GM21381 (cell line): ENCODE measurements around the gene EBF3.

Source experiments
- ATAC-seq: cut with Tn5 transposase; IDR thresholded peaks from one replicate; pipeline ENCODE4 v1.9.1; 2021; ENCODE audit warnings: mild to moderate bottlenecking, moderate library complexity; ENCODE audit not compliant: unreplicated experiment

EBF3 gene

GRCh38 chr10:129893104-129894089, 70.7 kb downstream of the EBF3 start:
- no peak for ATAC-seq

GRCh38 chr10:129892548-129893052, 71.5 kb downstream of the EBF3 start:
- ATAC-seq: no peak

GRCh38 chr10:129891806-129892205, 72.3 kb downstream of the EBF3 start:
- no peak for ATAC-seq

- ATAC-seq: no peak
These were observed 73.9 kb downstream of the EBF3 start for GRCh38 chr10:129890170-129890569.

GRCh38 chr10:129888784-129889616, 75.1 kb downstream of the EBF3 start:
- no peak for ATAC-seq

GRCh38 chr10:129887986-129888783, 75.9 kb downstream of the EBF3 start:
- no peak for ATAC-seq

- no peak for ATAC-seq
These were observed 76.6 kb downstream of the EBF3 start for GRCh38 chr10:129887381-129887905.

GRCh38 chr10:129886263-129886662, 77.8 kb downstream of the EBF3 start:
- no peak for ATAC-seq

- ATAC-seq: no peak
These were observed 78.5 kb downstream of the EBF3 start for GRCh38 chr10:129885526-129885925.

- no peak for ATAC-seq
These were observed 79.5 kb downstream of the EBF3 start for GRCh38 chr10:129884398-129885078.

- ATAC-seq: no peak
These were observed 80.3 kb downstream of the EBF3 start for GRCh38 chr10:129883626-129884397.

- ATAC-seq: no peak
These were observed 81.0 kb downstream of the EBF3 start for GRCh38 chr10:129883029-129883428.

- no peak for ATAC-seq
These were observed 81.6 kb downstream of the EBF3 start for GRCh38 chr10:129882291-129883010.

- no peak for ATAC-seq
These were observed 82.4 kb downstream of the EBF3 start for GRCh38 chr10:129881641-129882040.

GRCh38 chr10:129880191-129880870, 83.7 kb downstream of the EBF3 start:
- no peak for ATAC-seq

- no peak for ATAC-seq
These were observed 84.4 kb downstream of the EBF3 start for GRCh38 chr10:129879655-129880054.

- ATAC-seq: no peak
These were observed 85.2 kb downstream of the EBF3 start for GRCh38 chr10:129878835-129879234.
